ENCODE data around the gene STAG3. TPM values are rescaled to one million over a fixed set of nuclear protein-coding genes. Genes with fewer than 3 reads are reported as not detected.
"Not testable (repeated sequence)": the region's sequence is repeated elsewhere in the genome, so short reads cannot be mapped to it uniquely, and the experiment has no call there.

The STAG3 gene
- polyA plus RNA-seq, 3 donors = 0.39 TPM; not detected in 1

DNA sequence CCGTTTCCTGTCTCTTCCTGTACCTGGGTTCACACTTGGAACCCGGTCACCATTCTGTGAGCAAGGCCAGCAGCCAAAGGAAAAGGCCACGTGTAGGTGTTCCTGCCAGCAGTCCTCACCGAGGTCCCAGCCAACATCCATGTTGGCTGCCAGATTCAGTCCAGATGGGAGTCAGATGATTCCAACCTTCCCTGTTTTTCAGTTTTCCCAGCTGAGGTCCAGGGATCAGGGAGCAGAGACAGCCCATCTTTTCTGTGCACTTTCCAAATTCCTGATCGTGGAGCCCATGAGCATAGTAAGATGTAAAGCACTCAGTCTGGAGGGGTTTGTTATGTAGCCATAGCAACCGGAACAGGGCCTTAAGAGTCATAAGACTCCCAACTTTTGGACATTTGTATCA is 38.2 kb downstream of the STAG3 start:
- TF ChIP-seq, protein P1, sequence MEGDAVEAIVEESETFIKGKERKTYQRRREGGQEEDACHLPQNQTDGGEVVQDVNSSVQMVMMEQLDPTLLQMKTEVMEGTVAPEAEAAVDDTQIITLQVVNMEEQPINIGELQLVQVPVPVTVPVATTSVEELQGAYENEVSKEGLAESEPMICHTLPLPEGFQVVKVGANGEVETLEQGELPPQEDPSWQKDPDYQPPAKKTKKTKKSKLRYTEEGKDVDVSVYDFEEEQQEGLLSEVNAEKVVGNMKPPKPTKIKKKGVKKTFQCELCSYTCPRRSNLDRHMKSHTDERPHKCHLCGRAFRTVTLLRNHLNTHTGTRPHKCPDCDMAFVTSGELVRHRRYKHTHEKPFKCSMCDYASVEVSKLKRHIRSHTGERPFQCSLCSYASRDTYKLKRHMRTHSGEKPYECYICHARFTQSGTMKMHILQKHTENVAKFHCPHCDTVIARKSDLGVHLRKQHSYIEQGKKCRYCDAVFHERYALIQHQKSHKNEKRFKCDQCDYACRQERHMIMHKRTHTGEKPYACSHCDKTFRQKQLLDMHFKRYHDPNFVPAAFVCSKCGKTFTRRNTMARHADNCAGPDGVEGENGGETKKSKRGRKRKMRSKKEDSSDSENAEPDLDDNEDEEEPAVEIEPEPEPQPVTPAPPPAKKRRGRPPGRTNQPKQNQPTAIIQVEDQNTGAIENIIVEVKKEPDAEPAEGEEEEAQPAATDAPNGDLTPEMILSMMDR (IDR thresholded peaks at IDR 0.05) = no peak
- Histone ChIP-seq H3K9me3 (replicated peaks in 1 of 2; ENCODE audit: control insufficient read depth in 1 of 2, insufficient read depth in 1 of 2, low read length in 2 of 2) (no peaks in the 10 kb centered on the region), H3K9ac (ENCODE audit: insufficient read depth, low read length, poor library complexity, severe bottlenecking) (no peak overlapping the region), H3K27me3 (ENCODE audit: control insufficient read depth in 2 of 2, insufficient read depth in 2 of 2, low read length in 2 of 2) (peaks cover 0 to 3% of the 10 kb centered on the region in 2 donors), H3K4me2 (replicated peaks; ENCODE audit: extremely low read depth, low read length, poor library complexity, severe bottlenecking) (no peak overlapping the region), H4K20me1 (ENCODE audit: insufficient read depth, low read length) (no peaks in the 10 kb centered on the region), H3K4me3 (replicated peaks in 1 of 3; ENCODE audit: low read depth in 2 of 3, low read length in 3 of 3) (no peak overlapping the region), H3K4me1 (ENCODE audit: control insufficient read depth in 1 of 2, insufficient read depth in 2 of 2, low read length in 2 of 2) (no peaks in the 10 kb centered on the region), H2AFZ (ENCODE audit: insufficient read depth, low read depth, low read length, poor library complexity, severe bottlenecking) (no peak overlapping the region), H3K79me2 (ENCODE audit: insufficient read depth, low read length) (no peaks in the 10 kb centered on the region), H3K36me3 (replicated peaks in 1 of 2; ENCODE audit: control insufficient read depth in 1 of 2, insufficient read depth in 2 of 2, low read length in 2 of 2) (no peaks in the 10 kb centered on the region), H3K27ac (ENCODE audit: low read depth in 1 of 2, low read length in 2 of 2) (no peak overlapping the region)
- no peak for DNase-seq
- intact Hi-C loops (cut with micrococcal nuclease) = loop anchor here (2.0 to 5.0 kb wide), 2 partner anchors 83 to 84 kb away; no protein-coding TSS in a partner anchor
- Mint-ChIP-seq H3K4me3 (no peak overlapping the region), H3K27me3 (ENCODE audit: low read depth in 3 of 3) (peaks cover 3 to 8% (median 4%) of the 10 kb centered on the region in 3 donors), H3K9me3 (no peaks in the 10 kb centered on the region), H3K4me1 (peaks cover 13% of the 10 kb centered on the region), H3K36me3 (no peaks in the 10 kb centered on the region), H3K27ac (no peak overlapping the region)
- WGBS (ENCODE audit: insufficient coverage) = 86% methylated on average over 4 of the region's 6 CpGs

DNA sequence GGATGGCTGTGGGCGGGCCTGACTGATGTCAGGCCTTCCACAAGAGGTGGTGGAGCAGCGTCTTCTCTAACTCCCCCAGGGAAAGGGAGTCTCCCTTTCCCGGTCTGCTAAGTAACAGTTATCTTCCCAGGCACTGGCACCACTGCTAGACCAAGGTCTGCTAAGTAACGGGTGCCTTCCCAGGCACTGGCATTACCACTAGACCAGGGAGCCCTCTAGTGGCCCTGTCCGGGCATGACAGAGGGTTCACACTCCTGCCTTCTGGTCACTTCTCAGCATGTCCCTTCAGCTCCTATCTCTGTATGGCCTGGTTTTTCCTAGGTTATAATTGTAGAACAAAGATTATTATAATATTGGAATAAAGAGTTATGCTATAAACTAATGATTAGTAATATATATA is 40.2 kb downstream of the STAG3 start:
- intact Hi-C loops (cut with micrococcal nuclease) = loop anchor here (2.0 to 5.0 kb wide), 2 partner anchors 85 to 86 kb away; no protein-coding TSS in a partner anchor
- not testable (repeated sequence) for H3K9ac ChIP-seq (ENCODE audit: insufficient read depth, low read length, poor library complexity, severe bottlenecking); H3K4me1 Mint-ChIP-seq; H3K4me3 Mint-ChIP-seq; H2AFZ ChIP-seq (ENCODE audit: insufficient read depth, low read depth, low read length, poor library complexity, severe bottlenecking); H3K36me3 Mint-ChIP-seq; H3K79me2 ChIP-seq (ENCODE audit: insufficient read depth, low read length); H3K4me2 ChIP-seq (replicated peaks; ENCODE audit: extremely low read depth, low read length, poor library complexity, severe bottlenecking); H3K27me3 Mint-ChIP-seq (ENCODE audit: low read depth in 3 of 3); H3K9me3 Mint-ChIP-seq; H3K27ac ChIP-seq (ENCODE audit: low read depth in 1 of 2, low read length in 2 of 2); H3K4me1 ChIP-seq (ENCODE audit: control insufficient read depth in 1 of 2, insufficient read depth in 2 of 2, low read length in 2 of 2); H3K9me3 ChIP-seq (replicated peaks in 1 of 2; ENCODE audit: control insufficient read depth in 1 of 2, insufficient read depth in 1 of 2, low read length in 2 of 2); H3K36me3 ChIP-seq (replicated peaks in 1 of 2; ENCODE audit: control insufficient read depth in 1 of 2, insufficient read depth in 2 of 2, low read length in 2 of 2); H4K20me1 ChIP-seq (ENCODE audit: insufficient read depth, low read length); H3K27me3 ChIP-seq (ENCODE audit: control insufficient read depth in 2 of 2, insufficient read depth in 2 of 2, low read length in 2 of 2)
- peak overlapping the region in 1 of 3 experiments; percentile 30 for H3K4me3 ChIP-seq (replicated peaks in 1 of 3; ENCODE audit: low read depth in 2 of 3, low read length in 3 of 3)
- peak in 2 of 3 donors; percentile 21 to 51 for DNase-seq
- no CpG with 5 or more reads among the region's 5 CpGs for WGBS (ENCODE audit: insufficient coverage)
- H3K27ac Mint-ChIP-seq = peak overlapping the region in 1 of 7 donors; percentile 18
